Small intestine (tissue), 7 donors: Measurements from ENCODE around the gene AOPEP. TPM values are rescaled to one million over a fixed set of nuclear protein-coding genes. Genes with fewer than 3 reads are reported as not detected.

Source experiments
- DNase-seq, 2 donors: peaks; one replicate each; pipeline versions ENCODE4 v3.0.0 to v3.0.0-alpha.2; 2013
- FAIRE-seq: peaks from 2 replicates; lab custom pipeline; 2012; peaks lifted over from hg19 to GRCh38; lab: Jason Lieb, UNC
- H3K27ac ChIP-seq, 3 donors: one replicate each; pipeline ENCODE4 v1.5.1; 2013; ENCODE audit warnings: low read length in 2 of 3, mild to moderate bottlenecking in 2 of 3, control low read depth in 1 of 3, inconsistent platforms in 1 of 3, low read depth in 1 of 3, moderate library complexity in 1 of 3
- H3K27me3 ChIP-seq, 3 donors: one replicate each; pipeline ENCODE4 v1.6.1; 2013; ENCODE audit warnings: low read length in 3 of 3, inconsistent platforms in 1 of 3; ENCODE audit not compliant: control insufficient read depth in 3 of 3, insufficient read depth in 3 of 3
- H3K36me3 ChIP-seq, 3 donors: one replicate each; pipeline ENCODE4 v1.6.1; 2013; ENCODE audit warnings: low read length in 3 of 3, inconsistent platforms in 1 of 3, low read depth in 1 of 3, mild to moderate bottlenecking in 1 of 3, moderate library complexity in 1 of 3; ENCODE audit not compliant: control insufficient read depth in 3 of 3, insufficient read depth in 2 of 3
- H3K4me1 ChIP-seq, 3 donors: one replicate each; pipeline ENCODE4 v1.6.1; 2013; ENCODE audit warnings: low read length in 2 of 3, inconsistent platforms in 1 of 3, low read depth in 1 of 3, mild to moderate bottlenecking in 1 of 3, moderate library complexity in 1 of 3; ENCODE audit not compliant: control insufficient read depth in 3 of 3, insufficient read depth in 2 of 3
- H3K4me3 ChIP-seq, 3 donors: one replicate each; pipeline ENCODE4 v1.5.1; 2013; ENCODE audit warnings: low read length in 3 of 3, control low read depth in 1 of 3, inconsistent platforms in 1 of 3, low read depth in 1 of 3, mild to moderate bottlenecking in 1 of 3, moderate library complexity in 1 of 3
- H3K9me3 ChIP-seq, 2 donors: one replicate each; pipeline ENCODE4 v1.6.1; 2013; ENCODE audit warnings: low read depth in 1 of 2, low read length in 1 of 2; ENCODE audit not compliant: control insufficient read depth in 2 of 2, insufficient read depth in 1 of 2
- WGBS, 3 donors: extraction: QIAGEN DNeasy Blood & Tissue Kit; methylation state at CpG; one replicate each; pipeline ENCODE4 v1.1.7; 2013; 5-methylcytosine and 5-hydroxymethylcytosine counted together
- polyA plus RNA-seq, 4 donors: library from polyadenylated mRNA; stranded (reverse) in 3 of 4; unstranded in 1 of 4; fragments of 200-250 nt in 3 of 4; fragments of 120-200 nt in 1 of 4; gene quantifications; one replicate each; pipeline versions ENCODE4 v1.2.1 to v1.2.3, GENCODE V29; 2013
- donor health status: healthy with polysubstance abuse.
- donor health status: control.
- donor health status: control.
- donor health status: Bipolar disorder and iron deficiency.
- donor health status: healthy.

The AOPEP gene
- polyA plus RNA-seq, 4 donors = 26.3 to 34.7 (median 28.4) TPM

DNA sequence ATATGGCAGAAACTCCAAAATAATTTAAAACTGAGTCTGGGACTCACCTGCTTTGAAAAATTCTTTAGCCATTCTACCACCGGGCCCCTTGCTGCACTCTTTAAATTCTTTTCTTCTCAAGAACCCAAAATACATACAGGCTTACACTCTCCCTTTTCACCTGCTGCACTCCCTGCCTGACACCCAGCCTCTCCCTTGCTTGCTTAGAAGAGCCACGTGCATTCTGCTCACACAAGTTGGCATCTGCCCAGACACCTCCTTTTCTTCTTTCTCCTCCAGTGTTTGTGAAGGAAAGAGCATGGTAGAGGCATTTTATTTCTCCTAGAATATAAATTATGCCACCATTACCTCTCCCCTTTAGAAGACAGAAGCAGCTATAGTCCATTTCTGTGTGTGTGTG lies 39.0 kb upstream of the AOPEP start:
- FAIRE-seq (no peak), DNase-seq (no peak)
- H3K4me1 ChIP-seq = peaks cover 0 to 9% (median 2%) of the 10 kb centered on the region in 3 donors
- H3K27ac ChIP-seq = no peak overlapping the region
- 43 to 65% (median 64%) methylated on average over 2 of the region's 2 CpGs for WGBS, 3 donors
- no peaks in the 10 kb centered on the region for H3K9me3 ChIP-seq
- H3K27me3 ChIP-seq = no peaks in the 10 kb centered on the region
- H3K36me3 ChIP-seq = no peaks in the 10 kb centered on the region
- no peak overlapping the region for H3K4me3 ChIP-seq

DNA sequence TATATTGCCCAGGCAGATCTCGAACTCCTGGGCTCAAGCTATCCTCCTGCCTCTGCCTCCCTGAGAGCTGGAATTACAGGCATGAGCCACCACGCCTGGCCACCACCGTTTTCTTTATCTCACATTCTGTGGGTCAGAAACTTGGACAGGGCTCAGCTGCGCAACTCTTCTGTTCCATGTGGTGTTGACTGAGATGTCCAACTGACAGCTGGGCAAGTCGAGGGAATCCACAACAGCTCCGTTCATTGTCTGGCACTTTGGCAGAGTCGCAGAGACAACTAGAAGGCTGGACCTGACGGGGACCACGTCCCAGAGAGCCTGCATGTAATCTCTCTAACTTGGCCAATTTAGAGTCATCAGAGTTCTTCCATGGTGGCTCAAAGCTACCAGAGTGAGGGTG lies 36.2 kb upstream of the AOPEP start:
- Histone ChIP-seq H3K36me3 (no peaks in the 10 kb centered on the region), H3K27me3 (no peaks in the 10 kb centered on the region), H3K9me3 (no peaks in the 10 kb centered on the region), H3K4me1 (peaks cover 0 to 25% (median 2%) of the 10 kb centered on the region in 3 donors), H3K27ac (no peak overlapping the region), H3K4me3 (no peak overlapping the region)
- WGBS, 3 donors = 82 to 86% (median 84%) methylated on average over 9 of the region's 9 CpGs
- no peak for FAIRE-seq
- no peak for DNase-seq

DNA sequence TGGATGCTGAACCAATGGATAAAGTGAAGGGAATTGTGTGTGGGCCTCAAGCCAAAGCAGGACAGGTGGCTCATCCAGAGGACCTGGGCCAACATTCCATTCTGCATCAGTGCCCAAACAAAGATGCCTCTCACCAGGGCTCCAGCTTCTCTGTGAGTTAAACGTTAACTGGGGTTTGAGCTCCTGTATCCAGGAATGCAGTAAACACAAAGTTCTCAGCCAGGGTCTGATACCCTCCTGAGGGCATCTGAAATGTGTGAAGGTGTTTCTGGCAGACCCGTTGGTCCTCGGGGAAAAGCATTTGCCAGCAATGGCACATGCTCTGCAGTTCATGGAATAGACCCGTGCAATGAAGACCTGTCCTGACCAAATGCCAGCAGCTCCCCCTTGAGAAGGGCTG lies 33.9 kb upstream of the AOPEP start:
- FAIRE-seq (no peak), DNase-seq (no peak)
- no peaks in the 10 kb centered on the region for H3K36me3 ChIP-seq

DNA sequence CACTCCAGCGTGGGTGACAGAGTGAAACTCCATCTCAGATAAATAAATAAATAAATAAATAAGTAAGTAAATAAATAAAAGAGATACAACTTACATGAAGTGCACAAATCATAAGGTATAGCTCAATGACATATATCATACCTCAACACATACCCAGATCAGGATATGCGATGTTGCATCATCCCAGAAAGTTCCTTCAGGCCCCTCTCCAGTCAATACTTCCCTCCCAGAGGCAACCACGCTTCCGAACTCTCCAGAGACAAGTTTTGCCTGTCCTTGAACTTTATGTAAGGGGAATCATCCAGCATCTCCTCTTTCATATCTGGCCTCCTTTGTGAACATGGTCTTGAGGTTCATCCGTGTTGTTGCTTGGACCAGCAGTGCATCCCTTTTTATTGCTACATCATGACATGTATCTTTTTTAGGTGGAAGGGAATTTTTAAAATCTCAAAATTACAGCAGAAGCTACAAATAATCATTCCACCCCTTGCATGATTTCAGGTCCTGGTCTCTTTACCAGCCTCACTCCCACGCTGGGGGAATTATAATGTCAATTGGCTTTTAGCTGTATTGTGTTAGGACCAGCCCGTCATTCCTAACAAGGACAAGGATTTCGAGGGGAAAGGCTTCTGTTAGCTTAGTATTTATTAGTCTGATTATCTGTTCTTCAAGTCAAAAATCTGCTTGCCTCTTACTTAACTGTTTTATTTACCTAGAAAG lies 32.9 kb upstream of the AOPEP start:
- DNase-seq (no peak), FAIRE-seq (no peak)
- no peaks in the 10 kb centered on the region for H3K36me3 ChIP-seq
- H3K9me3 ChIP-seq = no peaks in the 10 kb centered on the region
- H3K4me3 ChIP-seq = no peak overlapping the region
- no peaks in the 10 kb centered on the region for H3K27me3 ChIP-seq
- H3K27ac ChIP-seq = peak overlapping the region in 1 of 3 donors; percentile 53
- peaks cover 0 to 23% (median 0%) of the 10 kb centered on the region in 3 donors for H3K4me1 ChIP-seq
- 61 to 73% (median 67%) methylated on average over 8 of the region's 8 CpGs for WGBS, 3 donors

More for the DNA sequence above, 33.9 kb upstream of the AOPEP start:
- Histone ChIP-seq H3K4me1 (peaks cover 0 to 16% (median 0%) of the 10 kb centered on the region in 3 donors), H3K27ac (no peak overlapping the region), H3K9me3 (no peaks in the 10 kb centered on the region), H3K27me3 (no peaks in the 10 kb centered on the region), H3K4me3 (no peak overlapping the region)
- 23 to 63% (median 24%) methylated on average over 4 of the region's 4 CpGs for WGBS, 3 donors

DNA sequence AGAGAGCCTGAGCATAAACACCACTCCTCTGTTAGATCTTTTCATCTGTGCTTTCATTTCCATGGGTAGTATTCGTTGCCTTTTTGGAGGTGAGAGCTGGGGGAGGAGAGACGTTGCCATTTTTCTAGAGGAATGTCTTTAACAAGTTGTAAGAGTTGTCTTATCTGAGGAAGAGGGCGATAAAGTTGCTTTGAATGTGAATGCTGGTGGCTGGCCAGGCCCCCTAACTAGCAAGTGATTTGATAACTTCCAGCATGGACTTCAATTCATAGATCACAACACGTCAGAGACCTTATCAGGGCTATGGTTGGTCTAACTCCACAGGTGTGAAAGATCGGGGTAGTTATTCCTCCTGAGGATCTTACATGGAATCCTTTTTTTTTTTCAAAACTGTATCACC lies 30.0 kb upstream of the AOPEP start:
- peaks cover 0 to 23% (median 0%) of the 10 kb centered on the region in 3 donors for H3K4me1 ChIP-seq
- FAIRE-seq = no peak
- H3K4me3 ChIP-seq = no peak overlapping the region
- WGBS, 3 donors = 42 to 64% (median 47%) methylated on average over 5 of the region's 5 CpGs
- H3K36me3 ChIP-seq = no peaks in the 10 kb centered on the region
- no peaks in the 10 kb centered on the region for H3K9me3 ChIP-seq
- H3K27me3 ChIP-seq = no peaks in the 10 kb centered on the region
- H3K27ac ChIP-seq = no peak overlapping the region
- no peak for DNase-seq

- H3K27me3 ChIP-seq = no peaks in the 10 kb centered on the region
- 76 to 81% (median 80%) methylated on average over 5 of the region's 5 CpGs for WGBS, 3 donors
- peaks cover 0 to 1% of the 10 kb centered on the region in 2 donors for H3K9me3 ChIP-seq
- H3K4me1 ChIP-seq = peaks cover 0 to 19% (median 0%) of the 10 kb centered on the region in 3 donors
- no peak for DNase-seq
- no peak overlapping the region for H3K4me3 ChIP-seq
- no peak for FAIRE-seq
- peak overlapping the region in 1 of 3 donors; percentile 29 for H3K27ac ChIP-seq
- no peaks in the 10 kb centered on the region for H3K36me3 ChIP-seq
Measured at GRCh38 chr9:94697972-94698581, 28.4 kb upstream of the AOPEP start.

DNA sequence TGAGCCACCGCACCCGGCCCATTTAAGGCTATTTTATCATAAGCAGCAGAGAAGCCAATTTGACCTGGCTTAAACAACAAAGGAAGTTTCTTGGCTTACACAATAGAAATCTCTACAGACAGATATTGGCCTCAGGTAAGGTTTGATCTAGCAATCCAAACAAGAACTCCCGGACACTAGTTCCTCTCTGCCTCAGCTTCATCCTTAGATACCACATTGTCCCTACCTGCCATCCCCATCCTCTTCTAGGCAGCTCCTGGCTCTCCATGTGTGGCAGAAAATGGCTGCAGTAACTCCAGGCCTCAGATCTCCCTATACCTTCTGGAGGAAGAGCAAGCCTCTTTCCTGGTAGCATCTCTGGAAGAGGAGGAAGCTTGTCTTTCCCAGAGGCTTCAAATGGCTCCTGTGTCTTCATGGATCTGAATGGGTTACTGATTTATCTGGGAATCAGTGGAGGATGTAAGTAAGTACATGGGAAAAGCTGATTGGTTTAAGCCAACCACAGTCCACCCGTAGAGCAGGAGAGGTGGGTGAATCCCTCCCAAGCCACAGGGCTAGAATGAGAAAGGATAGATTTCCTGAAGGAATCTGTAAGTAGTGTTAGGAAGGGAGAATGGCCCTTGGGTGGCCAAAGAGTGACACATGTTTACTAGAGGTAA lies 26.7 kb upstream of the AOPEP start:
- Histone ChIP-seq H3K36me3 (no peaks in the 10 kb centered on the region), H3K4me1 (peaks cover 0 to 18% (median 2%) of the 10 kb centered on the region in 3 donors), H3K9me3 (peaks cover 0 to 3% of the 10 kb centered on the region in 2 donors), H3K27me3 (no peaks in the 10 kb centered on the region), H3K27ac (no peak overlapping the region), H3K4me3 (no peak overlapping the region)
- 88 to 93% (median 89%) methylated on average over 4 of the region's 4 CpGs for WGBS, 3 donors
- DNase-seq (no peak), FAIRE-seq (no peak)

GRCh38 chr9:94700445-94700844 lies 26.1 kb upstream of the AOPEP start:
- 84 to 93% (median 85%) methylated on average over 3 of the region's 3 CpGs for WGBS, 3 donors
- H3K4me3 ChIP-seq = no peak overlapping the region
- H3K27me3 ChIP-seq = no peaks in the 10 kb centered on the region
- H3K36me3 ChIP-seq = no peaks in the 10 kb centered on the region
- DNase-seq (no peak), FAIRE-seq (no peak)
- peaks cover 0 to 18% (median 2%) of the 10 kb centered on the region in 3 donors for H3K4me1 ChIP-seq
- no peak overlapping the region for H3K27ac ChIP-seq
- H3K9me3 ChIP-seq = peaks cover 0 to 3% of the 10 kb centered on the region in 2 donors
